Stimulated activated naive CD4-positive, alpha-beta T cell treated with Interleukin-2 at 50 U/mL for 16 hours (primary cell): ENCODE data around the gene IFNGR2.
"Not testable (repeated sequence)": the region's sequence is repeated elsewhere in the genome, so short reads cannot be mapped to it uniquely, and the experiment has no call there.

Experiments used
- DNase-seq: peaks from one replicate; lab custom pipeline; 2025; lab: John Stamatoyannopoulos, UW

IFNGR2 gene

GRCh38 chr21:33402001-33402979, 923 bp upstream of the IFNGR2 start:
- DNase-seq: peak; percentile 9

DNA sequence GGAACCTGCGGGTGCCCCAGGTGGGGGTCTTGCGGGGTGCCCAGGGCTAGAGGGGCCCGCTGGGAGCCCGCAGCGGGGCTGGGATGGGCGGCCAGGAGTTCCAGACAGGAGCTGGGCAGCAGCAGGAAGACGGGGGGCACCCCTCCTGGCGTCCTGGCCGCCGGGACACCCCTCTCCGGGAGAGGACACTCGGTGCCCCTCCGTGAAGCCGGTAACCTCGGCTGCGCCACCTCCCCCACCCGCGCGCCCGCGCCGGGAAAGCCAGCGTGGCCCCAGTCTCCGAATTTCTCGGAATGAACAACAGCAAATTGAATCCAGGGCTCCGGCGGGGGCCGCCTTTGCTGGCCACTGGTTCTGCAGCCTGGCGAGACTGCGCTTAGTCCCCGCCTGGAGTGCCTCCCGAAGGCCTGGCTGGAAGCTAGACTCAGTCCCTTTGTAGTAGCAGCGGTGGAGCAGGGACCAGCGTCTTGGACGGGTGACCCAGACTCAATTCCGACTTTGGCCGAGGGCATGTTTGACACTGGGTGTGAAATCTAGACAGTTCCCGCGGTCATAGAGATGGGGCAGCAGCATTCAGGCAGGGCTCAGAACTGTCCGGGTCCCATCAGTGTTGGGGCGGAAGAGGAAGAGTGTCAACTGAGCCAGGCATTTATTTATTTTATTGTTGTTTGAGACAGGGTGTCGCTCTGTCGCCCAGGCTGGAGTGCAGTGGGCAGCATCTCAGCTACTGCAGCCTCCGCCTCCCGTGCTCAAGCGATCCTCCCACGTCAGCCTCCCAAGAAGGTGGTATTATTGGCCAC, 773 bp downstream of the IFNGR2 start:
- no peak for DNase-seq

DNA sequence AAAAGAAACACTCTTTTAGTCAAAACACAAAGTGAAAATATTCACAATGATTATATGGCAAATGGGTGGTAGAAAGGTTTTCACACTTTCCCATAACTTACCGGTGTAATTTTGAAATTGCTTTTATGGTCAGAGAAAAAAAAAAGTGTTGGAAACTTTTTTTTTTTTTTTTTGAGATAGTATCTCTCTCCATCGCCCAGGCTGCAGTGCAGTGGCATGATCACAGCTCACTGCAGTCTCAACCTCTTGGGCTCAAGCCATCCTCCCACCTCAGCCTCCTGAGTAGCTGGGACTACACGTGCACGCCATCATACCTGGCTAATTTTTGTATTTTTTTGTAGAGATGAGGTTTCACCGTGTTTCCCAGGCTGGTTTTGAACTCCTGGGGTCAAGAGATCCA, 3.3 kb downstream of the IFNGR2 start:
- no peak for DNase-seq

- DNase-seq: no peak
These were observed 8.8 kb downstream of the IFNGR2 start for GRCh38 chr21:33411949-33412430.

GRCh38 chr21:33412439-33412831, 9.2 kb downstream of the IFNGR2 start:
- not testable (repeated sequence) for DNase-seq

GRCh38 chr21:33412832-33413519, 9.8 kb downstream of the IFNGR2 start:
- DNase-seq: no peak

GRCh38 chr21:33414068-33414467, 10.9 kb downstream of the IFNGR2 start:
- no peak for DNase-seq

GRCh38 chr21:33414926-33415325, 11.7 kb downstream of the IFNGR2 start:
- DNase-seq: no peak

DNA sequence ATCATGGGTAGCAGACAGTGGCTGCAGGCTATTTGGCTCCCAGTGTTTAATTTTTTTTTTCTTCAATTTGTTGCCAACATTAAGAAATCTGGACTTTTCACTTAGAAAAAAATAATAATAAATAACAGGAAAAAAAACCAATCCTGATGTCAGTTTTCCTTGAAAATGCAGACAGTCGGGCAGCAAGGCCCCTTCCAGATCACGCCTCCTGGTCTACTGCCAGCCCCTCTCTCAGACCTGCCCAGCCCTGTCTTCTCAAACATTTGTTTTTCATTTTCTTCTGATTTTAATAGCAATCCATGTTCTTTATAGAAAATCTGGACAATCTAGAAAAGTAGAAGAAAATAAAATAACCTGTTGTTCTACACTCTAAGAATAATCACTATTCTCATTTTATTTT, 15.5 kb downstream of the IFNGR2 start:
- DNase-seq: no peak

DNA sequence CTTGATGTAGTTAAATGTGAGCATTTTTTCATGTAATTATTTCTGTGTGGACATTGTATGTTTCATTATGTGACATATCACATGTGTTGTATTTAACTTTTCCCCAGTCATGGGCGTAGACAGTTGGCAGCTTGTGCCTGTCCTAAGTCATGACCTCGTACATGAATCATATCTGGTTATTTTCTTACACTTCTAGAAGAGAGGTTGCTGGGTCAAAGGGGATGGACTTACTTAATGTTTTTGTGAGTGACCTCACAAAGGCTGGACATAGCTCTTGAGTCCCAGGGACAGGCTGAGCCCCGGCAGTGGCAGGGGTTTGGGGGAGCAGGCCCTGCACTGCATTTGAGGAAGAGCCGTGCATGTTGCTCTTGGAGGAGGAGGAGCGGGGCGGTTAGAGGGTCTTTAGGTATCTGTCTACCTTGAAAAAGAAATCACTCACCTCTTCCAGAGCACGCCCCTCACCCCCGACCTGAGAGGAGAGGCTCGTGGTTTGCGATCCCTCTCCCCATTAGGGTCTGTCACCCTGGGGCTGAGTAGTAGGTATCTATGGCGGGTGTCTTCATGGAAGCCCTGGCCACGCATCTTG, 16.4 kb downstream of the IFNGR2 start:
- DNase-seq: no peak

DNA sequence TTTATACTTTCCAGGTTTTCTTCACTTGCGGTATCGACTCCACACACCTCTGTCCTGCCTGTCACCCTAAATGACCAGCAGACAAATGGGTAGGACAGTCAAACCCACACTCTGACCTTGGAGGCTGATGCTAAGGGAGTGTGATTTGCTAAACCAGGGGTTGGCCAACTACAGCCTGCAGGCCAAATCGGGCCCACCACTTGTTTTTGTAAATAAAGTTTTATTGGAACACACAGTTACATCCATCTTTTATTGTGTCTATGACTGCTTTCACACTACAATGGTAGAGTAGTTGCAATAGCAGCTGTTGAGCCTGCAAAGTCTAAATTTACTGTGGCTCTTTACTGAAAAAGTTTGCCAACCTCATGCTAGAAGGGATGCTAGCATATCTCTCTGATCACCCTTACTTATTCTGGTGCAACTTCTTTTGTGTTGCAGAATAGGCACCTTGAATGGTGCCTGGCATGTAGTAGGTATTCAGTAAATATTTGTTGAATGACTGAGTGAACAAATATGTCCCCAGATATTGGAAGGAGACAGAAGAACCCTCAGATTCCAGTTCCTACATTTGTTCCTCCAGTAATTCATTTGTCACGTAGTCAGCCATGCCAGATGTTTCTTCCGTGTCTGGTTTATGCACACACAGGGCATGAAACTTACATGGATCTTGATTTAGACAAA, 18.6 kb downstream of the IFNGR2 start:
- DNase-seq: no peak

GRCh38 chr21:33424214-33424613, 21.0 kb downstream of the IFNGR2 start:
- DNase-seq: no peak

DNA sequence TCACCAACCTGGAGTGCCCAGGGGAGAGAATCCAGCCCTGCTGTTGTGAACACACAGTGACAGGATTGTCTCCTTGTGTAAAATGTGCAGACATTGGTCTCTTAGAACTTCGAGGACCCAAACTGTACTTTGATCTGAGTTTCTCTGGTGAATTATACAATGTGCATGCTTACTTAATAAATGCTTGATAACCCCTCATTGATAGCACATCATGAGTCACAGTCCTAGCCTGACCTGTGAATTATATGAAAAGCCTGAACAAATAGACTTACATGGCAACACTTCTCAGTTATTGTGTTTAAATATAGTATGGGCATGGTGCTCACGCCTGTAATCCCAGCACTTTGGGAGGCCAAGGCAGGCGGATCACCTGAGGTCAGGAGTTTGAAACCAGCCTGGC, 22.6 kb downstream of the IFNGR2 start:
- no peak for DNase-seq

DNA sequence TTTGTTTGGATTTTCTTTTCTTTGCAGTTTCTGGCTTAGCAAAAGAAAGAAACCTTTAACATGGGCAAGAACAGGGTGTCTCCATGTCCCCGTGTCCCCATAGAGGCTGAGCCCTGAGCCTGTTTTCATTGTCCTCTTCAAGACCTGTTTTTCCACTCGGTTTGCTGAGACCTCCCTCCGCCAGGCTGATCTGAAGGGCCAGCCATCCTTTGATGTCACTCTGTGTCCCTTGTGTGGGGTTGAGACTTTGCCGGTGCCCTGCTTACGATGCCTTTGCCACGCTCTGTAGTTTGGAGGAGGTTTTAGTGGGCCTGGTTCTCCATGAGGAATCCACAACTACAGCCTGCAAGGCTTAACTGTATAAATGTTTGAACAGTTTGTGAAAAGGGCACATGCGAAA, 23.8 kb downstream of the IFNGR2 start:
- no peak for DNase-seq

DNA sequence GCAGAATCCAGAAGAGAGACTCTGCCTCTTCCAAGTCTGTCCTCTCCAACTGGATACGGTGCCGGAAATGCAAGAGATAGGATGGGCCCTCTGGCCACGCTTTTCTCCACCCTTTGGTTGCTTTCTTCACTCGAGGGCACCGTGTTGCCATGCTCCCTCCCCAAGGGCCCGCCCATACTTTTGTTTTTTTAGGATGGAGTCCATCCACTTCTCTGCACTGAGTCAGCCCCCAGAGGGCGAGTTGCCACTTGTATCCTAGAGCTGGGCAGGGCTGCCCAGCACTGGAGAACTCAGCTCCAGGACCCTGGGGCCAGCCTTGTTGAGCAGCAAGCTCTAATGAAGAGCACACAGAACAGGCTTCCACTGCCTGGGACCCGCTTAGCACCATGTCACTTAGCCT, 25.5 kb downstream of the IFNGR2 start:
- no peak for DNase-seq

- DNase-seq: no peak
These were observed 27.6 kb downstream of the IFNGR2 start for GRCh38 chr21:33430858-33431257.

DNA sequence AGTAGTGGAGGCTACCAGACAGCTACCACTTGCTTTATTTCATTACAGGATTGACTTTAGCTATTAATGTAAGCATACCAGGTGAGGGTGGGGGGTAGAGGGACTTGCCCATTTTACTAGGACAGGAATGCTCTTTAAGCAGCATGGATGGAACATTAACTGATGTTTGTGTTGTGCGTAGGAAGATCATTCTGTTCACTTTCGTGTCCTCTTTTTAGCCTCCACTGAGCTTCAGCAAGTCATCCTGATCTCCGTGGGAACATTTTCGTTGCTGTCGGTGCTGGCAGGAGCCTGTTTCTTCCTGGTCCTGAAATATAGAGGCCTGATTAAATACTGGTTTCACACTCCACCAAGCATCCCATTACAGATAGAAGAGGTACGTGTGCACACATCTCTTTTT, 29.3 kb downstream of the IFNGR2 start:
- DNase-seq: no peak

DNA sequence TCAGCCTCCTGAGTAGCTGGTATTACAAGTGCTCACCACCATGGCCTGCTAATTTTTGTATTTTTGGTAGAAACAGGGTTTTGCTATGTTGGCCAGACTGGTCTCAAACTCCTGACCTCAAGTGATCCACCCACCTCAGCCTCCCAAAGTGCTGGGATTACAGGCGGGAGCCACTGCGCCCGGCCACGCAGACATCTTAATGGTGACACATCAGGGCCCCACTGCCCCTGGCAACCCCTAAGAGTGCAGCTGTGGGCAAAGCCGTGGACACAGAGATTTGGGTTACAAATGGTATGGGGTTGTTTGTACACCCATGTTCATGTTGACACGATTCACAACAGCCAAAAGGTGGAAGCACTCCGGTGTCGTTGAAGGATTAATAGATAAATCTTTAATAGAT, 29.8 kb downstream of the IFNGR2 start:
- DNase-seq: no peak

- no peak for DNase-seq
These were observed 30.4 kb downstream of the IFNGR2 start for GRCh38 chr21:33433425-33434114.

GRCh38 chr21:33434770-33435360, 31.7 kb downstream of the IFNGR2 start:
- DNase-seq: peak; percentile 4
